Astrocyte (in vitro differentiated cells and primary cell): ENCODE measurements around the gene PDXK. TPM values are rescaled to one million over a fixed set of nuclear protein-coding genes. Genes with fewer than 3 reads are reported as not detected.

Source experiments
- DNase-seq: peaks from one replicate; pipeline ENCODE4 v3.0.0-alpha.2; 2010; ENCODE audit warnings: low read depth
- FAIRE-seq: peaks from 2 replicates; lab custom pipeline; 2011; peaks lifted over from hg19 to GRCh38; lab: Jason Lieb, UNC
- H2AFZ ChIP-seq: 2 replicates; pipeline ENCODE4 v1.6.0; 2012; ENCODE audit warnings: low read depth, low read length, inconsistent platforms
- H3K27ac ChIP-seq: 2 replicates; pipeline ENCODE4 v1.5.1; 2011; ENCODE audit warnings: low read depth, low read length, inconsistent platforms
- H3K27me3 ChIP-seq: 2 replicates; pipeline ENCODE4 v1.6.0; 2011; ENCODE audit warnings: low read length, inconsistent platforms; ENCODE audit not compliant: insufficient read depth
- H3K36me3 ChIP-seq: 2 replicates; pipeline ENCODE4 v1.5.1; 2011; ENCODE audit warnings: low read length, inconsistent platforms; ENCODE audit not compliant: insufficient read depth
- H3K4me1 ChIP-seq: 2 replicates; pipeline ENCODE4 v1.5.1; 2011; ENCODE audit warnings: low read length, inconsistent platforms; ENCODE audit not compliant: insufficient read depth
- H3K4me2 ChIP-seq: 2 replicates; pipeline ENCODE4 v1.6.0; 2012; ENCODE audit warnings: low read length, inconsistent platforms
- H3K4me3 ChIP-seq: 2 replicates; pipeline ENCODE4 v1.5.1; 2011; ENCODE audit warnings: low read depth, mild to moderate bottlenecking, low read length, inconsistent platforms; ENCODE audit not compliant: insufficient read depth
- H3K79me2 ChIP-seq: 2 replicates; pipeline ENCODE4 v1.6.0; 2012; ENCODE audit warnings: mild to moderate bottlenecking, low read length, inconsistent platforms; ENCODE audit not compliant: insufficient read depth
- H3K9ac ChIP-seq: 2 replicates; pipeline ENCODE4 v1.6.0; 2012; ENCODE audit warnings: mild to moderate bottlenecking, low read length, inconsistent platforms
- H3K9me3 ChIP-seq: 2 replicates; pipeline ENCODE4 v1.5.1; 2012; ENCODE audit warnings: low read depth, mild to moderate bottlenecking, low read length, inconsistent platforms; ENCODE audit not compliant: insufficient read depth
- H4K20me1 ChIP-seq: 2 replicates; pipeline ENCODE4 v1.6.0; 2012; ENCODE audit warnings: low read length, inconsistent platforms; ENCODE audit not compliant: insufficient read depth
- H3K27ac Mint-ChIP-seq: one replicate; pipeline ENCODE4 v1.8.0; 2021; ENCODE audit warnings: mild to moderate bottlenecking, mixed read lengths; ENCODE audit not compliant: unreplicated experiment
- H3K27me3 Mint-ChIP-seq: one replicate; pipeline ENCODE4 v1.8.0; 2021; ENCODE audit warnings: low read depth, mixed read lengths; ENCODE audit not compliant: unreplicated experiment
- H3K36me3 Mint-ChIP-seq: one replicate; pipeline ENCODE4 v1.8.0; 2021; ENCODE audit warnings: low read depth, mixed read lengths; ENCODE audit not compliant: unreplicated experiment
- H3K4me1 Mint-ChIP-seq: one replicate; pipeline ENCODE4 v1.8.0; 2021; ENCODE audit warnings: low read depth, mixed read lengths; ENCODE audit not compliant: unreplicated experiment
- H3K4me3 Mint-ChIP-seq: one replicate; pipeline ENCODE4 v1.8.0; 2021; ENCODE audit warnings: mild to moderate bottlenecking, moderate library complexity, mixed read lengths; ENCODE audit not compliant: unreplicated experiment
- H3K9me3 Mint-ChIP-seq: one replicate; pipeline ENCODE4 v1.8.0; 2021; ENCODE audit warnings: mild to moderate bottlenecking, mixed read lengths; ENCODE audit not compliant: unreplicated experiment
- CTCF ChIP-seq: IDR thresholded peaks from 2 replicates; pipeline ENCODE4 v1.5.1; 2011; ENCODE audit warnings: low read depth, mild to moderate bottlenecking, inconsistent platforms, low read length, moderate library complexity; ENCODE audit not compliant: insufficient read depth
- EZH2 ChIP-seq: IDR thresholded peaks from 2 replicates; pipeline ENCODE4 v1.6.1; 2012; ENCODE audit warnings: mild to moderate bottlenecking, low read length, inconsistent platforms; ENCODE audit not compliant: insufficient read depth
- total RNA-seq: library from RNA; stranded (reverse); gene quantifications from 2 replicates; pipeline ENCODE4 v1.2.1, GENCODE V29; 2021

Gene PDXK
- total RNA-seq, 1 donor from 2014 or later = 180 TPM

- Histone ChIP-seq H3K27me3 (no peaks in the 10 kb centered on the region), H3K9ac (no peak overlapping the region), H4K20me1 (no peaks in the 10 kb centered on the region), H3K79me2 (no peaks in the 10 kb centered on the region), H3K4me2 (no peak overlapping the region), H3K9me3 (no peaks in the 10 kb centered on the region), H3K36me3 (peaks cover 12% of the 10 kb centered on the region), H3K4me1 (peaks cover 6% of the 10 kb centered on the region), H2AFZ (no peak overlapping the region), H3K4me3 (no peak overlapping the region), H3K27ac (no peak overlapping the region)
- no peaks in the 10 kb centered on the region for H3K27me3 Mint-ChIP-seq
- DNase-seq (no peak), FAIRE-seq (no peak)
- no peak overlapping the region for H3K27ac Mint-ChIP-seq
- peaks cover 26% of the 10 kb centered on the region for H3K36me3 Mint-ChIP-seq
- H3K9me3 Mint-ChIP-seq = no peaks in the 10 kb centered on the region
- peaks cover 4% of the 10 kb centered on the region for H3K4me1 Mint-ChIP-seq
- no peak overlapping the region for H3K4me3 Mint-ChIP-seq
- TF ChIP-seq EZH2 (no peak), CTCF (no peak)
Observed at GRCh38 chr21:43759651-43760050, 40.7 kb downstream of the PDXK start.

GRCh38 chr21:43760391-43760958 is 41.5 kb downstream of the PDXK start:
- Mint-ChIP-seq H3K36me3 (peaks cover 26% of the 10 kb centered on the region), H3K27ac (no peak overlapping the region), H3K27me3 (no peaks in the 10 kb centered on the region), H3K9me3 (no peaks in the 10 kb centered on the region), H3K4me1 (peaks cover 4% of the 10 kb centered on the region), H3K4me3 (no peak overlapping the region)
- peaks cover 10% of the 10 kb centered on the region for H3K36me3 ChIP-seq
- no peak overlapping the region for H3K4me3 ChIP-seq
- no peak overlapping the region for H2AFZ ChIP-seq
- no peak overlapping the region for H3K4me2 ChIP-seq
- no peaks in the 10 kb centered on the region for H3K9me3 ChIP-seq
- peaks cover 12% of the 10 kb centered on the region for H3K4me1 ChIP-seq
- no peaks in the 10 kb centered on the region for H3K79me2 ChIP-seq
- FAIRE-seq (no peak), DNase-seq (no peak)
- no peaks in the 10 kb centered on the region for H3K27me3 ChIP-seq
- no peak overlapping the region for H3K27ac ChIP-seq
- no peaks in the 10 kb centered on the region for H4K20me1 ChIP-seq
- no peak overlapping the region for H3K9ac ChIP-seq
- TF ChIP-seq EZH2 (no peak), CTCF (no peak)

- H4K20me1 ChIP-seq = no peaks in the 10 kb centered on the region
- no peak overlapping the region for H3K27ac ChIP-seq
- no peaks in the 10 kb centered on the region for H3K9me3 ChIP-seq
- DNase-seq (no peak), FAIRE-seq (no peak)
- no peaks in the 10 kb centered on the region for H3K79me2 ChIP-seq
- no peaks in the 10 kb centered on the region for H3K9me3 Mint-ChIP-seq
- no peaks in the 10 kb centered on the region for H3K27me3 Mint-ChIP-seq
- no peak overlapping the region for H3K4me3 Mint-ChIP-seq
- H3K27ac Mint-ChIP-seq = no peak overlapping the region
- no peak overlapping the region for H3K9ac ChIP-seq
- no peaks in the 10 kb centered on the region for H3K27me3 ChIP-seq
- H3K4me1 Mint-ChIP-seq = peaks cover 4% of the 10 kb centered on the region
- TF ChIP-seq EZH2 (no peak), CTCF (no peak)
- no peak overlapping the region for H3K4me2 ChIP-seq
- peaks cover 12% of the 10 kb centered on the region for H3K4me1 ChIP-seq
- peaks cover 19% of the 10 kb centered on the region for H3K36me3 Mint-ChIP-seq
- peaks cover 6% of the 10 kb centered on the region for H3K36me3 ChIP-seq
- no peak overlapping the region for H3K4me3 ChIP-seq
- no peak overlapping the region for H2AFZ ChIP-seq
Observed at GRCh38 chr21:43761886-43762285, 43.0 kb downstream of the PDXK start.
